Measurements from ENCODE around the gene CAPN12.
"Not testable (repeated sequence)": the region's sequence is repeated elsewhere in the genome, so short reads cannot be mapped to it uniquely, and the experiment has no call there.

DNA sequence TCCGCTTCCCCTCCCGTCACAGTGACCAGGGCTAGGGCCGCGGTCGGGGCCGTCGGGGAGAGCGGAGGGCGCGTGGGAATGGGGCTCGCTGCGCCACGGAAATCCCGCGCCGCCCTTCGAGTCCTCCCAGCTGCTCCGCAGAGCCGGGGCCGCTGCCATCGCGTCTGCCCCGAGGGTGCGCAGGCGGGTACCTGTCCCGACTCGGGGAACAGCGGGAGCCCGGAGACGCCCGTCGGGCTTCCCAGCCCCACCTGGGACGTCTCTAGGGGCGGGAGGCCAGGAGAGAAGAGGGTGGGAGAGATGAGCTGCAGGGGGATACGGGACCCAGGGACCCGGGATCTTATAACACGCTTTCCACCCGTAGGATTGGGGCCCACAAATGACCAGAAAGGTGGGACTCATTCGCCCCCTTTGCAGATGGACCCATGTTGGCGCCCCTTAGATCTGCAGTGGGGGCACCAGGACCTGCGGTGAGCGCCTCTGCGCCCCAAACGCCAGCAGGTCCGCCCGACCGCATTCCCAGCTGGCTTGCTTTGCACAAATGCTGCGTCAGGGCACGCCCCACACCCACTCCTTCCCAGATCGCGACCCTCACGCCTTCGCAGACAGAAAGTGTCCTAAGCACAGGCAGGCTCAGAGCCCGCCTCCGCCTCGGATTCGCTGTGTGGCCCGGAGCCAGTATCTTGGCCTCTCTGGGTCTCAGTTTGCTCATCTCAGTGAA, 26.1 kb upstream of the CAPN12 start:
- not testable (repeated sequence) for TF ChIP-seq CTCF (IDR thresholded peaks at IDR 0.05; ENCODE audit: control extremely low read depth in 1 of 3, insufficient read depth in 1 of 3, low read depth in 1 of 3, low read length in 3 of 3); CHD2 (IDR thresholded peaks at IDR 0.05; ENCODE audit: low read length); POLR2AphosphoS5 (IDR thresholded peaks at IDR 0.05; ENCODE audit: low read depth, low read length)
